Measurements from ENCODE around the gene BIRC7. TPM values are rescaled to one million over a fixed set of nuclear protein-coding genes. Genes with fewer than 3 reads are reported as not detected.

BIRC7 gene
- total RNA-seq, 2 donors from 2014 or later = not detected

DNA sequence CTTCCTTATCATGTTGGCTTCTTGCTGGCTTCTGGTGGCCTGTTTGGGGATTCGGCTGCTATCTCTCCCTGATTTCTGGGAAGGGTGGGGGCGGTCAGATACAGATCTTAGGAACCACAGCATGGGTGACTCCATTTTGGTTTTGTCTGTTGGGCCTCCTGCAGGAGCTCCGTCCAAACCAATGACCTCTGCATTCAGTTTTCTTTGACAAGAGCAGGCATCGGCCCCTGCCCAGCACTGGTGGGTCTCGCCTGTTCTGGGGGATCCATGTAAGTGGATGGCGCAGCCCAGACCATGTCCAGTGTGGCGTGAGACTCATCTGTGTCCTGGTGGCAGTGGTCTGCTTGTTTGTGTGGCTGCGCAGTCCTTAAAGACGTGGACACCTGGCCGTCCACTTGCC is 28.3 kb downstream of the BIRC7 start:
- intact Hi-C loops (cut with DNase I) = no loop called here
- Histone ChIP-seq H3K27ac (no peak overlapping the region), H3K36me3 (no peaks in the 10 kb centered on the region), H3K9ac (ENCODE audit: low read depth in 2 of 2, low read length in 2 of 2) (no peak overlapping the region), H3K4me3 (no peak overlapping the region), H3K4me1 (no peaks in the 10 kb centered on the region), H3K27me3 (no peaks in the 10 kb centered on the region), H3K9me3 (no peaks in the 10 kb centered on the region)
- DNase-seq = no peak
- no peak for TF ChIP-seq CTCF (IDR thresholded peaks at IDR 0.05)

- Histone ChIP-seq H3K9ac (ENCODE audit: low read depth in 2 of 2, low read length in 2 of 2) (no peak overlapping the region), H3K4me3 (no peak overlapping the region), H3K27me3 (no peaks in the 10 kb centered on the region), H3K36me3 (no peaks in the 10 kb centered on the region), H3K27ac (no peak overlapping the region), H3K9me3 (no peaks in the 10 kb centered on the region), H3K4me1 (no peaks in the 10 kb centered on the region)
- intact Hi-C loops (cut with DNase I) = no loop called here
- no peak for DNase-seq
- TF ChIP-seq CTCF (IDR thresholded peaks at IDR 0.05) = no peak
Observed at GRCh38 chr20:63264519-63264918, 28.8 kb downstream of the BIRC7 start.

DNA sequence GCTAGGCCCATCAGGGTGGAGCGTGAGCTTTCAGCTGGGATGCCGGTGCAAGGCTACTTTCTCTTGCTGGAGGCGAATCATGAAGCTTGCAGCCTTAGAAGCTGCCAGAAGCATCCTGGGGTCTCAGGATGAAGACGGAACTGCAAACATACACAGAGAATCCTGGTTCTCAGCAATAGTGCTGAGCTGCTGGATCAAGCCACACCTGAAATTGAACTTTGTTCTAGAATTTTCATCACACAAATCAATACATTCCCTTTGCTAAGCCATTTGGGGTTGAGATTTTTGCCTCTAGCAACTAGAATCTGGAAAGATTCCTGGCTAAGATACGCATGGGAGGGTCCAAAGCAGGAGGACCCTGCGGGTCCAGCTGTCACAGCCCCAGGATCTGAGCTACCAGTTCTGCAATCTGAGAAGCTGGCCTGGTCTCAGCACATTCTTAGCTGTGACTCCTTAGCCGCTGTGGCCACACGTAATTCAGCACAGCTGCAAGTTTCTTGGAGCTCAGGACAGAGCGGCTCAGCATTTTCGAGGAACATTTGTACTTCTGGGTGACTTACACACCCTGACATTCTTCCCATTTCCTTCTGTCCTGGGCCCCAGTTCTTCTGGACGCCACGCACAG is 30.3 kb downstream of the BIRC7 start:
- Histone ChIP-seq H3K9ac (ENCODE audit: low read depth in 2 of 2, low read length in 2 of 2) (no peak overlapping the region), H3K9me3 (no peaks in the 10 kb centered on the region), H3K4me1 (no peaks in the 10 kb centered on the region), H3K4me3 (no peak overlapping the region), H3K36me3 (no peaks in the 10 kb centered on the region), H3K27ac (no peak overlapping the region), H3K27me3 (no peaks in the 10 kb centered on the region)
- intact Hi-C loops (cut with DNase I) = no loop called here
- no peak for TF ChIP-seq CTCF (IDR thresholded peaks at IDR 0.05)
- no peak for DNase-seq

- H3K9ac ChIP-seq (ENCODE audit: low read depth in 2 of 2, low read length in 2 of 2) = no peak overlapping the region
- TF ChIP-seq CTCF (IDR thresholded peaks at IDR 0.05) = no peak
- H3K4me3 ChIP-seq = no peak overlapping the region
- H3K9me3 ChIP-seq = no peaks in the 10 kb centered on the region
- no peak for DNase-seq
- intact Hi-C loops (cut with DNase I) = no loop called here
- H3K36me3 ChIP-seq = no peaks in the 10 kb centered on the region
- no peak overlapping the region for H3K27ac ChIP-seq
- no peaks in the 10 kb centered on the region for H3K27me3 ChIP-seq
- no peaks in the 10 kb centered on the region for H3K4me1 ChIP-seq
Observed at GRCh38 chr20:63267691-63268090, 32.0 kb downstream of the BIRC7 start.

GRCh38 chr20:63268256-63268655 is 32.6 kb downstream of the BIRC7 start:
- Histone ChIP-seq H3K4me3 (no peak overlapping the region), H3K9ac (ENCODE audit: low read depth in 2 of 2, low read length in 2 of 2) (no peak overlapping the region), H3K36me3 (no peaks in the 10 kb centered on the region), H3K9me3 (no peaks in the 10 kb centered on the region), H3K27me3 (no peaks in the 10 kb centered on the region), H3K27ac (no peak overlapping the region), H3K4me1 (no peaks in the 10 kb centered on the region)
- no peak for DNase-seq
- intact Hi-C loops (cut with DNase I) = no loop called here
- TF ChIP-seq CTCF (IDR thresholded peaks at IDR 0.05) = no peak

All from colonic mucosa (tissue), 4 donors.